ENCODE results near the gene TAF3.
"Not testable (repeated sequence)": the region's sequence is repeated elsewhere in the genome, so short reads cannot be mapped to it uniquely, and the experiment has no call there.

DNA sequence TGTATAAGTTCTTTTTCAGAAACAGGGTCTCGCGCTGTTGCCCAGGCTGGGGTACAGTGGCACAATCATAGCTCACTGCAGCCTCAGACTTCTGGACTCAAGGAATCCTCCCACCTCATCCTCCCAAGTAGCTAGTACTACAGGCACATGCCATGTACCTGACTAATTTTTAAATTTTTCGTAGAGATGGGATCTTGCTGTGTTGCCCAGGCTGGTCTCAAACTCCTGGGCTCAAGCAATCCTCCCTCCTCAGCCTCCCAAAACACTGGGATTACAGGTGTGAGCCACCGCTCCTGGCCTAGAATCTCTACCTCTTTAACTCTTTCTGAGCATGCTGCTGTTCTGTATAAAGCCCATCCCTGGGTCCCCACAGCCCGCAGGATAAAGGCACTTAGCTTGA, 212.9 kb downstream of the TAF3 start:
- TF ChIP-seq, protein P1, sequence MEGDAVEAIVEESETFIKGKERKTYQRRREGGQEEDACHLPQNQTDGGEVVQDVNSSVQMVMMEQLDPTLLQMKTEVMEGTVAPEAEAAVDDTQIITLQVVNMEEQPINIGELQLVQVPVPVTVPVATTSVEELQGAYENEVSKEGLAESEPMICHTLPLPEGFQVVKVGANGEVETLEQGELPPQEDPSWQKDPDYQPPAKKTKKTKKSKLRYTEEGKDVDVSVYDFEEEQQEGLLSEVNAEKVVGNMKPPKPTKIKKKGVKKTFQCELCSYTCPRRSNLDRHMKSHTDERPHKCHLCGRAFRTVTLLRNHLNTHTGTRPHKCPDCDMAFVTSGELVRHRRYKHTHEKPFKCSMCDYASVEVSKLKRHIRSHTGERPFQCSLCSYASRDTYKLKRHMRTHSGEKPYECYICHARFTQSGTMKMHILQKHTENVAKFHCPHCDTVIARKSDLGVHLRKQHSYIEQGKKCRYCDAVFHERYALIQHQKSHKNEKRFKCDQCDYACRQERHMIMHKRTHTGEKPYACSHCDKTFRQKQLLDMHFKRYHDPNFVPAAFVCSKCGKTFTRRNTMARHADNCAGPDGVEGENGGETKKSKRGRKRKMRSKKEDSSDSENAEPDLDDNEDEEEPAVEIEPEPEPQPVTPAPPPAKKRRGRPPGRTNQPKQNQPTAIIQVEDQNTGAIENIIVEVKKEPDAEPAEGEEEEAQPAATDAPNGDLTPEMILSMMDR (IDR thresholded peaks at IDR 0.05; ENCODE audit: low read length): not testable (repeated sequence)
- not testable (repeated sequence) for TF ChIP-seq EZH2phosphoT487 (IDR thresholded peaks at IDR 0.05; ENCODE audit: low read length)
